HG03060 (cell line): Measurements from ENCODE around the gene FLNB.
A peak's percentile ranks its signal among the peaks of the same experiment; 100 is the strongest.
"Not testable (repeated sequence)": the region's sequence is repeated elsewhere in the genome, so short reads cannot be mapped to it uniquely, and the experiment has no call there.

ENCODE experiments used
- ATAC-seq: cut with Tn5 transposase; IDR thresholded peaks from one replicate; pipeline ENCODE4 v1.9.1; 2021; ENCODE audit warnings: low read depth, moderate number of reproducible peaks; ENCODE audit not compliant: unreplicated experiment

Gene FLNB

GRCh38 chr3:57978316-57978715 is 29.9 kb upstream of the FLNB start:
- ATAC-seq: no peak

- no peak for ATAC-seq
Observed at GRCh38 chr3:57980416-57980815, 27.8 kb upstream of the FLNB start.

GRCh38 chr3:57981483-57982087 is 26.6 kb upstream of the FLNB start:
- ATAC-seq: no peak

- no peak for ATAC-seq
Observed at GRCh38 chr3:57982561-57983243, 25.5 kb upstream of the FLNB start.

- ATAC-seq: peak; percentile 91
Observed at GRCh38 chr3:57983734-57984518, 24.3 kb upstream of the FLNB start.

GRCh38 chr3:57985176-57985983 is 22.8 kb upstream of the FLNB start:
- no peak for ATAC-seq

- ATAC-seq: no peak
Observed at GRCh38 chr3:57985984-57986246, 22.3 kb upstream of the FLNB start.

GRCh38 chr3:57986261-57986660 is 22.0 kb upstream of the FLNB start:
- ATAC-seq: no peak

GRCh38 chr3:57989198-57989597 is 19.0 kb upstream of the FLNB start:
- ATAC-seq: not testable (repeated sequence)

- no peak for ATAC-seq
Observed at GRCh38 chr3:57989646-57990045, 18.6 kb upstream of the FLNB start.

GRCh38 chr3:57992452-57993213 is 15.6 kb upstream of the FLNB start:
- no peak for ATAC-seq

- no peak for ATAC-seq
Observed at GRCh38 chr3:57998366-57999283, 9.6 kb upstream of the FLNB start.

GRCh38 chr3:57999417-58000115 is 8.7 kb upstream of the FLNB start:
- no peak for ATAC-seq

GRCh38 chr3:58000306-58001085 is 7.7 kb upstream of the FLNB start:
- no peak for ATAC-seq

GRCh38 chr3:58001086-58001467 is 7.1 kb upstream of the FLNB start:
- no peak for ATAC-seq

- no peak for ATAC-seq
Observed at GRCh38 chr3:58001979-58002378, 6.2 kb upstream of the FLNB start.

GRCh38 chr3:58003093-58003492 is 5.1 kb upstream of the FLNB start:
- ATAC-seq: no peak

- ATAC-seq: no peak
Observed at GRCh38 chr3:58004973-58005372, 3.2 kb upstream of the FLNB start.
